SIG-M5 treated with dmso at 0.1 percent for 504 hours (cell line): ENCODE data around the gene NCF1.
"Not testable (repeated sequence)": the region's sequence is repeated elsewhere in the genome, so short reads cannot be mapped to it uniquely, and the experiment has no call there.

ENCODE experiments used
- DNase-seq: peaks from one replicate; lab custom pipeline; 2025; ENCODE audit not compliant: unreplicated experiment; lab: John Stamatoyannopoulos, UW

The NCF1 gene

DNA sequence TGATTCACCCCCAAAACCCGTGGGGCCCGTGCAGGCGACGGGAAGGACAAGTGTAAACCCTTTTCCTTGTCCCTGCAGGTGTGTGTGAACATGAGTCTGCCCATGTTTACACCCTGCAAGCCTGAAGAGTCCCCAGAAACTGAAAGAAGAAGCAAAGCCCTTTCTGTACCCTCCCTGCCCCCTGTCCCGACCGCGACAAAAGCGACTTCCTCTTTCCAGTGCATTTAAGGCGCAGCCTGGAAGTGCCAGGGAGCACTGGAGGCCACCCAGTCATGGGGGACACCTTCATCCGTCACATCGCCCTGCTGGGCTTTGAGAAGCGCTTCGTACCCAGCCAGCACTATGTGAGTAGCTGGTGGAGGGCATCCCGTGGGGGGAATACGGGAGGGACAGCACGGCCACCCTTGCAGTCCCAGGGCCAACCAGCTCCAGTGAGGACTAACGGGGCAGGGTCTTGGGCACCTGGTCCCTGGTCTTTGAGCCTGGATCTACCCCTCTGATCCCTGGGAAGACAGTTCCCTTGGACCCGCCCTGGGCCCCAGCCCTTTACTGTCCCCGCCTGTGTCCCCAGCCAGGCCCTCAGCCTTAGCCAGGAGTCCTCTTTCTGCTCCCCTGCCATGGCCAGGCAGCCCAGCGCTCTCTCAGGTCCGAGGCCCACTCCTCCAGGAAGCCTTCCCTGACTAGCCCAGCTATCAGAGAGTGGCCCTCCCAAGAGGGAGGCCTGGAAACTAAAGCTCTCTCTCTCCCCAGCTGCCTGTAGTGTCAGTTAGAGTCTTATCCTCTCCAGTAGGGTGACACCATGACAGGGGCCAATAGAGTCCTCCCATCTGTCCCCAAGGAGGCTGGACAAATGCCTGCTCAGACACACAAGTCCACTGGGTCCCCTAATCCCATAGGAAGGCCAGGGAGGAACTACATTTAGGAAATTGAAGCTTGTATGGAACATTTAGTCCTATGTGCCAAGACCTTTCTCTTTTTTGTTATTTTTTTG is at the start of gene NCF1:
Gene NCF1 (plus strand): TSS at position 252 of the 991 bp plus-strand sequence. CDS start 21 bp downstream, at position 273.
- not testable (repeated sequence) for DNase-seq

DNA sequence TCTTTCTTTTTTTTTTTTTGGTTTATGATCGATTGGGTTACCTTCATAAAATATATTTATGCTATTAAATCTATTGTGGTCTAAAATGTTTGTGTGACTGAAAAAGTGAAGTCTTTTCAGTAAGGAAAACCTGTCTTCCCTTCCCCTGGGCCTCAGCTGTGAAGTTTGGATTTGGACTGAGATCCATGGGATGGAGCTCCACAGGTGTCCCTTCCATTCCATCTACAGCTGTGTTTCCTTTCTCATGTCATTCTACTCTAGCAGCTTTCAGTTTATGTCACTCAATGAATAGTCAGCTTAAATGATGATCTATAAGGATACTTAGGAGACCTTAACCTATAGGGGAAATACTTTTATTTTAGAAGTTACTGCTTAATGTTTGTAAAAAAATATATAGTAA is 48.0 kb upstream of the NCF1 start:
- DNase-seq: no peak

DNA sequence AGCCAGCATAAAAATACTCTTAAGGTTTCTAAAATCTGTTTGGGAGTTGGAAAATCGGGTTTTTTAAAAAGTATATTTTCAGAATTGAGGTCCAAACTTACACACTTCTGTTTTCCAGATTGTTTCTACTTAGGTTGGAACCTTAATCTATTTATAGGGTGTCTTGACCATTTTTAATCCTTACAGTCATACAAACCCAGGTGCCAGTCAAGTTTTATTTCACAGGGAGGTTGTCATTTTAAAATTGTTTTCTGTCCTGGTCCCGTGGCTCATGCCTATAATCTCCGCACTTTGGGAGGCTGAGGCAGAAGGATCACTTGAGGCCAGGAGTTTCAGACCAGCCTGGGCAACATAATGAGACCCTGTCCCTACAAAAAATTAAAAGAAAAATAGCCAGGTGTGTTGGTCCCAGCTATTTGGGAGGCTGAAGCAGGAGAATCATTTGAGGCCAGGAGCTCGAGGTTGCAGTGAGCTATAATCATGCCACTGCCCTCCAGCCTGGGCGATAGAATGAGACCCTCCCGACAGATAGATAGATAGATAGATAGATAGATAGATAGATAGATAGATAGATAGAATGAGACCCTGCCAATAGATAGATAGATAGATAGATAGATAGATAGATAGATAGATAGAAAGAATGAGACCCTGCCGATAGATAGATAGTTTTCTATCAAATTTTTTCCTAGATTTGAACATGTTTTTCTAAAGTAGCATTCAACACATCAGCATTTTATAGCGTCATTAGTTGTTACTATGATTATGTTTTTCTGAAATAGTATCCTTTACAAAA is 47.3 kb upstream of the NCF1 start:
- no peak for DNase-seq

DNA sequence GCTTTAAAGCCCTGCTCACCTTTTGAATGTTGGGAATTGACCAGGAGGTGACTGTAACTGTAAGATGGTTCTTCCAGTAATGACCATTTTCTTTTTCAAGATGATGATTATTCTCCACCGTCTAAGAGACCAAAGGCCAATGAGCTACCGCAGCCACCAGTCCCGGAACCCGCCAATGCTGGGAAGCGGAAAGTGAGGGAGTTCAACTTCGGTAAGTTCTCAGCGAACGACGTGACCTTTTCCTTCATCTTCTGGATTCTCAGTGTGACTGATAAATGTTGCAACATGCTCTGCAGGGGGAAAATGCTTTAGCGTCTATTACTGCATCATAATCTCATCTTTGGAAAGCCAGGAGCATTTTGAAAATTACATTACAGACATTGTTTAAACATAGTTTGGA is 45.1 kb upstream of the NCF1 start:
- DNase-seq: not testable (repeated sequence)

DNA sequence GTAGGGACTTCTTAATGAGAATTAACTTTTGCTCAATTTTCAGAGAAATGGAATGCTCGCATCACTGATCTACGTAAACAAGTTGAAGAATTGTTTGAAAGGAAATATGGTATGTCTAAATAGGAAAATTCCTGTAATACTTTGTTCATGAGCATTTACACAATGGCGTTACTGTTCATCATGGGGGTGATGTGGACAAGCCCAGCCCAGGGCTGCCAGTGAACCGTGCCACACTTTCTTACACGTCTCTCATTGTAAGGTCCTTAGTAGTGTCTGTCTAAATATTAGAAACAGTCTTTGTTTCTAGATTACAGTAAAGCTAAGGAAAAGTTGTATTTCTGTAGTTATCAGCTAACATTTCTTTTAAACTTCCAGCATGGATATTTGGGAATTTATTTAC is 43.6 kb upstream of the NCF1 start:
- not testable (repeated sequence) for DNase-seq

DNA sequence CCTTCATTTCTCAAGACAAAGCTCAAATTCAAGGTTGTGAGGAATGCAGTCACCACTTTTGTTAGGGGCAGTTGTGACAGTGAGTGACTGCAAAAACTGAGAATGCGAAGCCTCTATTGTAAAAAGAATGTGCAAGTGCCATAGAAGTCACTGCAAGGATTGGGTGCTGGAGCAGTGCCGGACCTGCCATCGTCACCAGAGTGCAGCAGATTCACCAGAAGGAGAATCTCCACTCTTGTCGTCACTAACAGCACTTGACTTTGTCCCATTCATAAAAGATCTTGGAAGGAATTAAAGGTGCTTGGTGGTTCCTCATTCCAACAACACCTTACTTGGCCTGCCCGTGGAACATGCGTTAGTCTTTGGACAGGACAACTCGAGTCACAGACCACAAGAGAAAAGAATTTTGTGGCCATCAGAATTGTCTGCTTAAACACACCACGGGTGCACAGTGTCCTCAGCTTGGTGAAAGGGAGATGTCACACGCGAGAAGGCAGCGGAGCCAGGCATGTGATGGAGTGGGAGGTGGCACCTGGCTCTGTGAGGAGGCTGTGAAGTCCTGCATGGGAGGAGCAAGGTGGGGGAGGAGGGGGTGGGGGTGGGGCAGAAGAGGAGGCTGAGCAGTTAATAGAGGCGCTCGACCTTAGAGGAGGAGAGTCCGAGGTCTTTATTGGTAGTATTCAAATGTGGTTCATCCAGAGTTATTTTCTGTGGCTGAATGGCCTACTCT is 33.7 kb upstream of the NCF1 start:
- DNase-seq: not testable (repeated sequence)

DNA sequence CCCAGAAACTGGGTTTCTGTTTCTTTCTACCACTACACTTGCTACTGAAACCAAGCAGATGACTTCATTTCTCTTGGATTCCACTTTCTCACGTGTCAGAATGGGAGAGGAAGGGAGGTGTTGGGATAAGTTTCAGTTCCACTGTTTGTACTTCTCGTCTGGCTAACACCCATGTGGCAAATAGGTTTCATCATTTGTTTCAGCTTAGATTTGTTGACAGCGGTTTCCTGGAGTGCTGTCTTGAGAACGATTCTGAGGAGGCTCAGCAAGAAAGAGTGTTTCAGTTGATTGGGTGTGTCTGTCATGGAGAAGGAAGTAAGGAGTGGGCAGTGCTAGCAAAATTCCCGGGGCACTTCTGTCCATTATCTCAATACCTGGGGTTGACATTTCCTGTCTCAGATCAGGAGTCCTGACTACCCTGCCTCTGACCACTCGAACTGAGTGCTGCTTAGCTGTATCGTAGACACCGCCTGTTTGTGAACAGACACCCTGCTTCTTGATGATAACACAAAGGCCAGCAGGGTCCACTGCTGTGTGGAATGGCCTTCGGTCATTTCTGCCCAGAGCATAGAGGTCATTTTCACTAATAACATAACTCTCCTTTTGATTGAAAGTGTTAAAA is 29.8 kb upstream of the NCF1 start:
- DNase-seq: not testable (repeated sequence)

DNA sequence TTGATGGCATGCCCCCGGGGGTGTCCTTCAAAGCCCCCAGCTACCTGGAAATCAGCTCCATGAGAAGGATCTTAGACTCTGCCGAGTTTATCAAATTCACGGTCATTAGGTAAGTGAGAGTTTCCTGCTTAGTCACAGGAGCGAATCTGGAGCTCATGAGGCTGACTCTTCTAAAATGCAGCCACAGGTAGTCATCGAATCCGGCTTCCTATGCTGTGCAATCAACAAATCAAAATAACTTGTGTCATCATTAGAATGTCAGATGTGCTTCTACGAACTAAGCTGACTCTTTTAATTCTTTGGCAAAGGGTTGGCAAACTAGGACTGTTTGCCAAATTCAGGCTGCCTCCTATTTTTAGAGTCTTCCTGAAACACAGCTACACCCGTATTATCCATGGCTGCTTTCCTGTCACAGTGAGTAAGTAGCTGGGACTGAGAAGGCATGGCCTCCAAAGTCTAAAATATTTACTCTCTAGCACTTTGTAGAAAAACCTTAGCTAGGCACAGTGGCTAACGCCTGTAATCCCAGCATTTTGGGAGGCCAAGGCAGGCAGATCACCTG is 19.8 kb upstream of the NCF1 start:
- DNase-seq: not testable (repeated sequence)

DNA sequence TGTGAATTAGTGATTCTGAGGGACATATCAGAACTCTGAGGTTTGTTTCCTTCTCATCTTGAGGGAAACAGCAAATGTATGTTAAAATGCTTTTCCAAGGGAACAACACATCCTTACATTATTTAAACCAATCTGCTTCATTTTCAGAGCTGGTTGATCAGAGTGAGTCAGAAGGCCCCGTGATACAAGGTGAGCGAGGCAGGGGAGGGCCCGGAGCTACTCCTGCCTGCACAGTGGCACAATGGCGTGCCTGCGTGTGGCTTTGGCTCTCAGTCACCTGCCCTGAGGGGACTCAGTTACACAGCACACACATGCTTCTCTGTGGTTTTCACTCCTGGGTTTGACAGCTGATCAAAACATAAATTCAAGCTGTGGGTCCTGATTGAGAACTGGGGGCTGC is 17.1 kb upstream of the NCF1 start:
- not testable (repeated sequence) for DNase-seq

DNA sequence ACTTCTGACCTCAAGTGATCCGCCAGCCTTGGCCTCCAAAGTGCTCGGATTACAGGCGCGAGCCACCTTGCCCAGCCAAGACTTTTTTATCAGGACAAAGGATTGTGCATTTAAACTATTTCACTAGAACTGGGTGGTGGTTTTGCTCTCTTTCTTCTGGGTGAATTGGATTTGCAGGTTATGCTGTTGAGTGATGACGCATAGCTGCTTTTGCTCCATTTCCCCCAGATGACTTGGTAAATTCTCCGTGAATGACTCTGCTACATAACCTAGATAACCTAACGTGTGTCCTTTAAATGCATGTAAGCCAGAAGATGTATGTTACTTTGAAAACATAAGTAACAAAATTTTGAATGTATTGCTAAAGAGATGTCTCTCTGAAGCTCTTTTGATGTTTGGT is 15.5 kb upstream of the NCF1 start:
- not testable (repeated sequence) for DNase-seq

DNA sequence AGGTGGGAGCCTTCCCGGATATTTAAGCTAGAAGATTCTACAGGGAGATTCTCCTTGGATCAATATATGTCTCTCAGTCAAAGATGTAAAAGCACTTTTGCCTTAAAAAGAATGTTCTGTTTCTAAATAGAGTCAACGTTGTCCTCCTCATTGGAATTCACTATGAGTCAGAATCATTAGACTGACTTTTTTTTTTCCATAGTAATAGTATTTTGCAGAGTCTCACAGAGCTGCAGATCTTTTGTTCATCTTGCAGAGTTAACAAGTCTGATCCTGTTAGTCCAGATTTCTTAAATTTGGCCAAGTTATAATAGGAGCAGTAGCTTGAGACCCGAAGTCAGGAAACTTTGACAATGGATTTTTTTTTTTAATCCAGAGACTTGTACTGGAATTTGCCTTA is 14.8 kb upstream of the NCF1 start:
- not testable (repeated sequence) for DNase-seq

DNA sequence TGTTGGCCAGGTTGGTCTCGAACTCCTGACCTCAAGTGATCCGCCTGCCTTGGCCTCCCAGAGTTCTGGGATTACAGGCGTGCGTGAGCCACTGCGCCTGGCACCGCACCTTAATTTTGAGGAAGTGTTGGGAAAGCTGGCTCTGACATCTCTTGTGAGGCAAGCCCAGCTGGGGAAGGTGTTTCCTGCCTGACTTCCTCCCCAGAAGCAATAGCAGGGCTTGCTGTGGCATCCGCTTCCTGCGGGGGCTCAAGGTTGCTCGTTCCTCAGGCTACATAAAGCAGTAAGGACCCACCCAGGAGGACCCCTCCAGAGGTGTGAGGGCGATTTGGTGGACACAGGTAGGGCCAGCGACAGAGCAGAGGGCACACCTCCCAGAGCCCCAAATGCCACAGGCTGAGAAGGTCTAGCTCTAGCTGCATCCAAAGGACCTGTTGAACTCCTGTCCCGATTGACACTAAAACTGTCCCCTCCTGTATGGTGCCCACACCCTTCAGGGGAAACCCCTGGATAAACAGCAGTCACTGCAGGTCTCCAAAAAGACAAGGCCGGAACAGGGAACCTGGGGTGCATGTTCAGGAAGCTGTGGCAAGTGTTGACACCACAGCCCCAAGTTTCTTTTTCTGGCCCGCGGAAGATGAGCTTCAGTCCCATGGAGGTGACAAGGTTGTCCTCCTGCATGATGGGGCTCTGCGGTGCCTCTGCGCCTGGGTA is 8.4 kb upstream of the NCF1 start:
- not testable (repeated sequence) for DNase-seq

DNA sequence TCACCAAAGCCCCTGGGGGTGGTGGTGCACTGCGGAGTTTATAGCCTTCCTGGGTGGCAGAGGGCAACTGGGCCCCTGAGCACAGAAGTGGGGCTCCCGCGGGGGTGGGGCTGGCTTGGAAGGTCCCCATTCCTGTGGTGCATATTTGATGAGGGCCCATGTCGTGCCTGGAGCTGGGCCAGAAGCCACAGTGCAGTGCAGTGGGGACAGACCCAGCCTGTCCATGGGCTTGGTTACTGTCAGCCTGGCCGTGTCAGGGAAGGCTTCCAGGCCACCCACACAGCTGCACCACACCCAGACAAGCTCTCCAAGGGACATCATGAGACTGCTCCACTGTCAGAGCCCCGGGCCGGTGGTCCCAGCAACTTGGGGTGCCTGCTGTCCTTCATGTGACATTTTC is 7.3 kb upstream of the NCF1 start:
- DNase-seq: not testable (repeated sequence)

DNA sequence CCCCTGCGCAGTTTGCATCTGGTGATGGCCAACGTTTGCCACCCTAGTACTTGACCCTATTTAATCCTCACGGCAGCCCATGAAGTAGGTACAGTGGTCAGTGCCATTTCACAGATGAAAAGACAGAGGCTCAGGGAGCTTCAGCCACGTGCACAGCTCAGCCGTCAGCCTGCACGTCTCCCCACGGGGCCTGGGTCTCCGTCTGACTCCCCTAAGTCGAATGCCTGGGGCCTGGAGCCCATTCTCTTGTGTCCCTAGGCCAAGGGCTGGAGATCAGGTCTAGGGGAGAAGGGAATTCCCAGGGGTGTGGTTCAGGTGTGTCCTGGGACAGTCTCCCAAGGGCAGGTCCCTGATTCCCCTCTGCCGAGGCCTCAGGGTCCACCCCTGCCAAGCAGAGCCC is 6.8 kb upstream of the NCF1 start:
- DNase-seq: not testable (repeated sequence)

DNA sequence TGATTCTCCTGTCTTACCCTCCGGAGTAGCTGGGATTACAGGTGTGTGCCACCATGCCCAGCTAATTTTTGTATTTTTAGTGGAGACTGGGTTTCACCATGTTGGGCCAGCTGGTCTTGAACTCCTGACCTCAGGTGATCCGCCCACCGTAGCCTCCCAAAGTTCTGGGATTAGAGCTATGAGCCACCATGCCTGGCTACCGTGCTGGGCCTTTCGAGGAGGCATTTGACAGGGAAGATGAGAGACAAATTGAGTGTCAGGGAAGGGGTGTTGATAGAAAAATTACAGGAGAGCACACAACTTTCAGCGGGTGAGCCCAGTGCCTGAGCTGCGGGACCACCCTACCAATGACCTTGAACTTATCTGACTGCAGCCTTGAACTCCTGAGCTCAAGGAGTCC is 3.7 kb upstream of the NCF1 start:
- not testable (repeated sequence) for DNase-seq

DNA sequence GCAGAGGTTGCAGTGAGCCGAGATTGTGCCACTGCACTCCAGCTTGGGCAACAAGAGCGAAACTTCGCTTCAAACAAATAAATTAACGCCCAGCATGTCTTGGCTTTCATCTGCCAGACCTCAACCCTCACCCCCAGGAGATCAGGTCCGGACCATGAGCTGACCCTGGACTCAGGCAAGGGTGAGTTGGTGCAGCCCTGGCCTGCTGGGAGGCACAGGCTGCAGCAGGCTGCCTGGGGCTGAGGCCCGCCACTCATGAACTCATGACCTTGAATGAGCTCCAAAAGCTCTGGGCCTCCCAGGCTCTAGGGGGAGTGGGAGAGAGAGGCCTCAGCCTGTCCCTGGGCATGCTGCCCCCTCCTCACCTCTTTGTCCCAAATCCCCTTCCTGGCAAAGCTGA is 1.7 kb upstream of the NCF1 start:
- not testable (repeated sequence) for DNase-seq

DNA sequence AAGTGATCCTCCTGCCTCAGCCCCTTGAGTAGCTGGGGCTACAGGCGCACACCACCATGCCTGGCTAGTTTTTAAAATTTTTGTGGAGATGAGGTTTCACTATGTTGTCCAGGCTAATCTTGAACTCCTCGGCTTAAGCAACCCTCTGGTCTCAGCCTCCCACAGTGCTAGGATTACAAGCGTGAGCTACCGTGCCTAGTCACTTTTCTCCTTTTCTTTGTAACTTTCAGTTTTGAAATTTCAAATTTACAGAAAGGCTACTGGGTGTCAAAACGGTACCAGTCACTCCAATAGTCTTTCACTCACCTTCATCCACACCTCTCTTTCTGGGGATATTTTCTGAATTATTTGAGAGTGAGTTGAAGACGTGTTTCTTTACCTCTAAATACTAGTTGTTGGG is 1.3 kb downstream of the NCF1 start:
- not testable (repeated sequence) for DNase-seq

DNA sequence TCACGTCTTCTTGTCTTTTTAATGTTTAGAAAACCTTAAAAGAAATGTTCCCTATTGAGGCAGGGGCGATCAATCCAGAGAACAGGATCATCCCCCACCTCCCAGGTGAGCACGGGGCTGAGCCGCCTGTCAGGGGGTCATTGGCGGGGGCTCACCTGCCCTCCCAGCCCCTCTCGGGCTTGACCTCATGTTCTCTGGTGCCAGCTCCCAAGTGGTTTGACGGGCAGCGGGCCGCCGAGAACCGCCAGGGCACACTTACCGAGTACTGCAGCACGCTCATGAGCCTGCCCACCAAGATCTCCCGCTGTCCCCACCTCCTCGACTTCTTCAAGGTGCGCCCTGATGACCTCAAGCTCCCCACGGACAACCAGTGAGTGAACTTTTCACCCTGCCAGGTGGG is 5.2 kb downstream of the NCF1 start:
- not testable (repeated sequence) for DNase-seq

DNA sequence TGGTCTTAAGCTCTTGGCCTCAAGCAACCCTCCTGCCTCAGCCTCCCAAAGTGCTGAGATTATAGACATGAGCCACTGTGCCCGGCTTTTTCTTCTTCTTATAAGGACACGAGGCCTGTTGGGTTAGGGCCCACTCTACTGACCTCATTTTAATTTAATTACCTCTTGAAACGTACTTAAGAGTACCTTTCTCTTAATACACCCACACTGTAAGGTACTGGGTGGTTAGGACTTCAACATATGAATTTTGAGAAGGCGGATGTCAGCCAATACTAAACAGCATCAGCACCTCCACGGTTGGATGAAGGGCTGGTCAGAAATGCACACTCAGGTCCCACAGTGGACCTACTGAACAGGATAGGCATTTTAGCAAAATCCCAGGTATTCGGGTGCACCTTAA is 7.9 kb downstream of the NCF1 start:
- not testable (repeated sequence) for DNase-seq

DNA sequence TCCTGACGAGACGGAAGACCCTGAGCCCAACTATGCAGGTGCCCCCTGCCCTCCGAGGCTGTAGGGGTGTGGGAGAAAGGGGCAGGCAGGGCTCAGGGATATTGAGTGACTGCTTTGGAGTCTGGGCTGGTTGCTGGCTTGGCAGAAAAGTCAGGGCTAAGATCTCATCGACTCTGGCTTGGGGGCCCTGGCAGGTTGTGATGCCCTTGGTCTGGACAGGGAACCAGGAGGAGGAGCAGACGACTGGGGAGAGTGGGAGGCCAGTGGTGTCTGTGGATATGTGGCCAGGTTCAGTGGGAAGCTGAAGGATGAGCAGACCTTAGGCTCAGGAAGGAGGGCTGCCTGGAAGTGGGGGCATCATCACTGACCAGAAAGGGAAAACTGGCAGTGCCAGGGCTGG is 9.8 kb downstream of the NCF1 start:
- not testable (repeated sequence) for DNase-seq
